GM18502 (cell line): Measurements from ENCODE around the gene OR5K2.

Experiments used
- ATAC-seq: cut with Tn5 transposase; IDR thresholded peaks from one replicate; pipeline ENCODE4 v1.9.1; 2021; ENCODE audit warnings: mild to moderate bottlenecking; ENCODE audit not compliant: unreplicated experiment, poor library complexity

OR5K2 gene

DNA sequence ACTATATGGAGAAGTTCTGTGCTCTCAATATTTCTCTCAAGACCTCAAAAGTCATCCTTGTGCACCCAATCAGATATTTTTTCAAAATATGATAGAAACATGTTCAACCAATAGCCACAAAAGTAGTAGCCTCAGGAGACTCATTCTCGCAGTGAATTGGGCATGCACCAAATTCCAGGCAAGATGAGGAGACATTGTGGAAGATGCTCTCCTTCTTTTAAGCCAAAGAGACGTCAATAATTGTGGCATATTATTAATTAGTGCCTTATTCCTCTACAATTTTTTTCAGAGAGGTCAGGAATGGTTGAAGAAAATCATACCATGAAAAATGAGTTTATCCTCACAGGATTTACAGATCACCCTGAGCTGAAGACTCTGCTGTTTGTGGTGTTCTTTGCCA is at the start of gene OR5K2:
Gene OR5K2, plus strand, starts transcription at position 301 of the 400 bp plus-strand sequence. Its CDS starts 0 bp downstream, at position 301.
- no peak for ATAC-seq

GRCh38 chr3:98449606-98450193 is 47.8 kb upstream of the OR5K2 start:
- peak; percentile 41 for ATAC-seq

- ATAC-seq, result no peak
Observed at GRCh38 chr3:98450372-98450771, 47.1 kb upstream of the OR5K2 start.

GRCh38 chr3:98453827-98454226 is 43.7 kb upstream of the OR5K2 start:
- no peak for ATAC-seq

GRCh38 chr3:98454929-98455328 is 42.6 kb upstream of the OR5K2 start:
- ATAC-seq, result no peak

GRCh38 chr3:98457543-98457942 is 39.9 kb upstream of the OR5K2 start:
- no peak for ATAC-seq

DNA sequence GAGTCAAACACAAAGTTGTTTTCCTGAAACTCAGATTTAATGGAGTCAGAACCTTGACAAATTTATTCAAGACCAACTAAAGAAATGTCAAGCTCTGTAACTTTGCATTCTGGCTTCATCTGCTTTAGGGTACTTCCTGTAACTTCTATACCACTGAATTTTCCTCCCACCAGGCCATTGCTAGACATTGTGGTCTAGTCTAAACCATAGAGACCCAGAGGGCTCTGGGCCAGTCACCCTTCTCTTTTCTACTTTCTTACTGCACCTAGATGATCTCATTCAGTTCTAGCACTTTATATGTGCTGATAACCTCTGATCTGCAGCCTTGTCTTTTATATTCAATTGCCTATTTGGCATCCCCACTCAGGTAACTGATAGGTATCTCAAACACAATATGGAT is 37.3 kb upstream of the OR5K2 start:
- ATAC-seq, result peak; percentile 46

GRCh38 chr3:98462901-98463300 is 34.6 kb upstream of the OR5K2 start, which contains the start of gene OR5K1:
OR5K1 (plus strand) TSS chr3:98463201; CDS start chr3:98469577, 6,376 bp downstream.
- no peak for ATAC-seq

GRCh38 chr3:98482717-98483482 is 14.6 kb upstream of the OR5K2 start:
- no peak for ATAC-seq

GRCh38 chr3:98483626-98484025 is 13.9 kb upstream of the OR5K2 start:
- ATAC-seq, result no peak

DNA sequence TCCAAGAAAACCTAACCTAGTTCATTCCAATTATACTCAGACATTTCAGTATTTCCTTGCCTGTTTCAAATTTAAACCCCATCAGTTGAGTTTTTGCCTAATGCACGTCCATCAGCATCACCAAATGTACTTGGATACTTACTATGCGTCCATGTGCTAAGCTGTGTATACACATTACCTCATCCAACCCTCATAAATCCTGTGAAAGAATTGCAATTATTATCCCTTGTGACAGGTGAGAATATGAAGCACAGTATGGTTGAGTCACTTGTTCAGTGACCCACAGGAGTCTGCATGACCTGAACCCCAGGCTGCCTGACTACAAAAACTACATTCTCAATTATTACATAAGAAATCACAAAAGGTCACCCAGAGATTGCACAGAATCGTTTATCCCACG is 2.5 kb downstream of the OR5K2 start:
- ATAC-seq, result no peak

- no peak for ATAC-seq
Observed at GRCh38 chr3:98501270-98501669, 3.8 kb downstream of the OR5K2 start.

- ATAC-seq, result no peak
Observed at GRCh38 chr3:98501863-98502576, 4.5 kb downstream of the OR5K2 start.

GRCh38 chr3:98504539-98504938 is 7.1 kb downstream of the OR5K2 start:
- ATAC-seq, result no peak

- ATAC-seq, result no peak
Observed at GRCh38 chr3:98508582-98508981, 11.1 kb downstream of the OR5K2 start.

DNA sequence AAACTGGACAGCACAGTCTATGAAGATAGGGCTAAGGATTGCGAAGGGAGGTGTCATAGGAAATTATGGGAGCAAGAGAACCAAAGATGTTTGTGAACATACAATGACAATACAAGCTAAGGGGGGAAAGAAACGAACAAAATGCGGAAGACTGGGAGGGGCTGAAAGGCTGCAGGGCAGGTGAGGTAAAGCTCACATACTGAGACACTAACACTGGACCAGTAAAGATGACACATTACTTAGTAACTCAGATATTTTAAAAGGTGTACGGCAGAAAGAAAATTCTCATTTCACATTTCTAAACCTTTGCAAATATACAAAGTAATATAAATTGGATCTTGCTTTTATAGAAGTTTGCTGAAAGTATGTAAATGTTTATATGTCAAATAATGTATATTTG is 15.1 kb downstream of the OR5K2 start:
- ATAC-seq, result no peak

GRCh38 chr3:98513091-98513511 is 15.6 kb downstream of the OR5K2 start:
- ATAC-seq, result no peak

DNA sequence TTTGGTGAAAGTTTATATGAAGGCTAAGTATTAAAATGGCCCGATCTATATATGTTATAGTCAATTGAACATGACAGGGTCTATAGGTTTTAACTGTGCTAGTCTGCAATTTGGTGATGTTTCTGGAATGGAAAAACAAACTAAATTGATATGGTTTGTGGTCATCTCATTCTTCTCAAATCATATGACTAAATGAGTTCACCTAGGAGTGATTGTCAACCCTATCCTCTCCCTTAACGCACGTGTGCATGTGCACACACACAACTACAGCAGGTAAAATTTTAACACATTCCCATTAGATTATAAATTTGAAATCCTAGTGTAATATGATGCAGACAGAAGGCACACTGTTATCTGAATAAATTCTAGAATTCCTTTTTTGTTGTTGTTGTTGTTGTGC is 16.3 kb downstream of the OR5K2 start:
- ATAC-seq, result no peak

- ATAC-seq, result no peak
Observed at GRCh38 chr3:98514948-98515347, 17.5 kb downstream of the OR5K2 start.

- ATAC-seq, result no peak
Observed at GRCh38 chr3:98518816-98519215, 21.3 kb downstream of the OR5K2 start.

GRCh38 chr3:98519351-98519750 is 21.9 kb downstream of the OR5K2 start:
- ATAC-seq, result no peak
